ENCODE measurements around the gene RFLNA. TPM values are rescaled to one million over a fixed set of nuclear protein-coding genes. Genes with fewer than 3 reads are reported as not detected.

Gene RFLNA
- total RNA-seq, 2 donors from 2014 or later, result 0.26 TPM; not detected in 1

- TF ChIP-seq POLR2A (IDR thresholded peaks at IDR 0.05), result no peak
- no peaks in the 10 kb centered on the region for H3K36me3 ChIP-seq (replicated peaks in 1 of 2; ENCODE audit: insufficient read depth in 1 of 2, low read depth in 2 of 2)
- no peaks in the 10 kb centered on the region for H3K27me3 ChIP-seq
- H3K4me3 ChIP-seq, result no peak overlapping the region
- intact Hi-C loops (cut with DNase I), result no loop called here
- no peaks in the 10 kb centered on the region for H3K4me1 ChIP-seq
- H3K27ac ChIP-seq, result no peak overlapping the region
- DNase-seq (no peak), ATAC-seq (no peak)
- no peaks in the 10 kb centered on the region for H3K9me3 ChIP-seq
- 55 to 75% methylated on average over 7 to 12 of the region's 12 CpGs for WGBS, 2 donors
These were observed 21.5 kb downstream of the RFLNA start for GRCh38 chr12:124316257-124316900.

DNA sequence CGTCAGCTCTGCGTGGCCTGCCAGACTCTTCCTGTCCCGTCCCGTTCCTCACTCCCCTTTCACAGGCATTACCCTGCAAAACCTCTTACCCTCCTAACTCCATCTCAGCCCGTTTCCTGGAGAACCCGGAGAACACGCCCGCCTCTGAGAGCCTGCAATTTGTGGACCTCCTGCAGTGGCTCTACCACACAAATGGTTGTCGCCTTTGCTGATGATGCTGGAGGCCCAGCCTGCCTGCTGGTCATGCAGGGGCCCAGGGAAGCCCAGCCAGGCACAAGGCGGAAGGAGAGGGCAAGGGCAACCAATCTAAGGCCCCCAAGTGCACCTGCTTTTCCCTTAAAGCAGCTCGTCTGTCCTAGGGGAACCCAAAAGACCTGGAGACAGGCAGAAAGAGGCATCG lies 22.5 kb downstream of the RFLNA start:
- no peaks in the 10 kb centered on the region for H3K9me3 ChIP-seq
- intact Hi-C loops (cut with DNase I), result no loop called here
- H3K4me3 ChIP-seq, result no peak overlapping the region
- no peak overlapping the region for H3K27ac ChIP-seq
- no peaks in the 10 kb centered on the region for H3K36me3 ChIP-seq (replicated peaks in 1 of 2; ENCODE audit: insufficient read depth in 1 of 2, low read depth in 2 of 2)
- no peaks in the 10 kb centered on the region for H3K4me1 ChIP-seq
- no peaks in the 10 kb centered on the region for H3K27me3 ChIP-seq
- DNase-seq, result no peak
- 81 to 88% methylated on average over 10 to 12 of the region's 12 CpGs for WGBS, 2 donors
- no peak for ATAC-seq
- TF ChIP-seq POLR2A (IDR thresholded peaks at IDR 0.05), result no peak

GRCh38 chr12:124318278-124319020 lies 23.6 kb downstream of the RFLNA start:
- DNase-seq, result no peak
- ATAC-seq, result no peak
- no peaks in the 10 kb centered on the region for H3K4me1 ChIP-seq
- WGBS, 2 donors, result 63 to 66% methylated on average over 21 to 25 of the region's 25 CpGs
- peaks cover 0 to under 1% of the 10 kb centered on the region in 2 donors for H3K36me3 ChIP-seq (replicated peaks in 1 of 2; ENCODE audit: insufficient read depth in 1 of 2, low read depth in 2 of 2)
- TF ChIP-seq, protein P1, sequence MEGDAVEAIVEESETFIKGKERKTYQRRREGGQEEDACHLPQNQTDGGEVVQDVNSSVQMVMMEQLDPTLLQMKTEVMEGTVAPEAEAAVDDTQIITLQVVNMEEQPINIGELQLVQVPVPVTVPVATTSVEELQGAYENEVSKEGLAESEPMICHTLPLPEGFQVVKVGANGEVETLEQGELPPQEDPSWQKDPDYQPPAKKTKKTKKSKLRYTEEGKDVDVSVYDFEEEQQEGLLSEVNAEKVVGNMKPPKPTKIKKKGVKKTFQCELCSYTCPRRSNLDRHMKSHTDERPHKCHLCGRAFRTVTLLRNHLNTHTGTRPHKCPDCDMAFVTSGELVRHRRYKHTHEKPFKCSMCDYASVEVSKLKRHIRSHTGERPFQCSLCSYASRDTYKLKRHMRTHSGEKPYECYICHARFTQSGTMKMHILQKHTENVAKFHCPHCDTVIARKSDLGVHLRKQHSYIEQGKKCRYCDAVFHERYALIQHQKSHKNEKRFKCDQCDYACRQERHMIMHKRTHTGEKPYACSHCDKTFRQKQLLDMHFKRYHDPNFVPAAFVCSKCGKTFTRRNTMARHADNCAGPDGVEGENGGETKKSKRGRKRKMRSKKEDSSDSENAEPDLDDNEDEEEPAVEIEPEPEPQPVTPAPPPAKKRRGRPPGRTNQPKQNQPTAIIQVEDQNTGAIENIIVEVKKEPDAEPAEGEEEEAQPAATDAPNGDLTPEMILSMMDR (IDR thresholded peaks at IDR 0.05), result no peak
- no peak for TF ChIP-seq POLR2A (IDR thresholded peaks at IDR 0.05)
- intact Hi-C loops (cut with DNase I), result no loop called here
- peaks cover 0 to 1% (median 0%) of the 10 kb centered on the region in 3 donors for H3K9me3 ChIP-seq
- H3K27me3 ChIP-seq, result no peaks in the 10 kb centered on the region
- no peak overlapping the region for H3K4me3 ChIP-seq
- no peak overlapping the region for H3K27ac ChIP-seq

GRCh38 chr12:124319368-124320050 lies 24.6 kb downstream of the RFLNA start:
- H3K27ac ChIP-seq, result no peak overlapping the region
- H3K4me3 ChIP-seq, result no peak overlapping the region
- no peak for DNase-seq
- H3K4me1 ChIP-seq, result no peaks in the 10 kb centered on the region
- H3K27me3 ChIP-seq, result no peaks in the 10 kb centered on the region
- H3K9me3 ChIP-seq, result peaks cover 0 to 11% (median 0%) of the 10 kb centered on the region in 3 donors
- no peak for ATAC-seq
- intact Hi-C loops (cut with DNase I), result loop anchor here (5.0 kb wide), 1 partner anchor 282 kb away; no protein-coding TSS in a partner anchor
- no peak for TF ChIP-seq POLR2A (IDR thresholded peaks at IDR 0.05)
- TF ChIP-seq, protein P1 (IDR thresholded peaks at IDR 0.05), result no peak
- WGBS, 2 donors, result 53 to 69% methylated on average over 6 to 10 of the region's 11 CpGs
- H3K36me3 ChIP-seq (replicated peaks in 1 of 2; ENCODE audit: insufficient read depth in 1 of 2, low read depth in 2 of 2), result peaks cover 10 to 11% of the 10 kb centered on the region in 2 donors

GRCh38 chr12:124321040-124321481 lies 26.2 kb downstream of the RFLNA start:
- H3K9me3 ChIP-seq, result peaks cover 0 to 11% (median 0%) of the 10 kb centered on the region in 3 donors
- DNase-seq (peak; percentile 53 to 75 (median 70)), ATAC-seq (peak; percentile 74)
- WGBS, 2 donors, result 0 to 29% methylated on average over 1 to 6 of the region's 6 CpGs
- H3K4me3 ChIP-seq, result no peak overlapping the region
- intact Hi-C loops (cut with DNase I), result loop anchor here (5.0 kb wide), 1 partner anchor 284 kb away; no protein-coding TSS in a partner anchor
- no peak overlapping the region for H3K27ac ChIP-seq
- TF ChIP-seq, protein P1 (IDR thresholded peaks at IDR 0.05), result peak; percentile 72 to 87 (median 83)
- no peak for TF ChIP-seq POLR2A (IDR thresholded peaks at IDR 0.05)
- peaks cover 14 to 15% of the 10 kb centered on the region in 2 donors for H3K36me3 ChIP-seq (replicated peaks in 1 of 2; ENCODE audit: insufficient read depth in 1 of 2, low read depth in 2 of 2)
- no peaks in the 10 kb centered on the region for H3K4me1 ChIP-seq
- no peaks in the 10 kb centered on the region for H3K27me3 ChIP-seq

Data from body of pancreas (tissue), 4 donors.